ENCODE measurements around the gene CARD9. TPM values are rescaled to one million over a fixed set of nuclear protein-coding genes. Genes with fewer than 3 reads are reported as not detected.

The CARD9 gene
- total and polyA plus RNA-seq, 7 donors = 0.26 to 1.1 (median 0.56) TPM

DNA sequence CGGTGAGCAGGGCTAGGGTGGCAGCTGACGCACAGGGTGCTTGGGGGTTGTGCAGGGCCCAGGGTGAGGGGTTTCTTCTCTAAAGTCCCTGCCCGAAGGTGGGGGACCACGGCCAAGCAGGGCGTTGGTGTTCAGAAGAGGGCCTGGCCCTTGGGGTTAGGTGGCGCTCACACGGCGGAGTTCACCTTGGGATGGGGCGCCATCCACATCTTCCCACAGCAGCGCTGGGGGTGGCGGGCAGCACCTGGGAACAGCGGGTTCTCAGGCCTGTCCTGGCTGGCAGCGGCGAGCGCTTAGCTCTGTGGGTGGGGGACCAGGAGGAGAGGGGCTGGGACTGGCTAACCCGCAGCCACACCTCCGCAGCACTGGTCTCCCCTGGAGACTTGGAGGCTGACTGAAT is 40.0 kb downstream of the CARD9 start:
- no peaks in the 10 kb centered on the region for H3K9me3 ChIP-seq
- no peak overlapping the region for H3K4me3 ChIP-seq
- H3K27ac ChIP-seq = no peak overlapping the region
- WGBS, 3 donors = 94 to 95% (median 95%) methylated on average over 16 to 17 of the region's 17 CpGs
- ATAC-seq = no peak
- peaks cover 0 to 8% (median 0%) of the 10 kb centered on the region in 3 donors for H3K27me3 ChIP-seq (ENCODE audit: insufficient read depth in 3 of 3, low read length in 2 of 3)
- H3K36me3 ChIP-seq (ENCODE audit: insufficient read depth in 1 of 2, low read depth in 1 of 2) = no peaks in the 10 kb centered on the region
- TF ChIP-seq, protein P1, sequence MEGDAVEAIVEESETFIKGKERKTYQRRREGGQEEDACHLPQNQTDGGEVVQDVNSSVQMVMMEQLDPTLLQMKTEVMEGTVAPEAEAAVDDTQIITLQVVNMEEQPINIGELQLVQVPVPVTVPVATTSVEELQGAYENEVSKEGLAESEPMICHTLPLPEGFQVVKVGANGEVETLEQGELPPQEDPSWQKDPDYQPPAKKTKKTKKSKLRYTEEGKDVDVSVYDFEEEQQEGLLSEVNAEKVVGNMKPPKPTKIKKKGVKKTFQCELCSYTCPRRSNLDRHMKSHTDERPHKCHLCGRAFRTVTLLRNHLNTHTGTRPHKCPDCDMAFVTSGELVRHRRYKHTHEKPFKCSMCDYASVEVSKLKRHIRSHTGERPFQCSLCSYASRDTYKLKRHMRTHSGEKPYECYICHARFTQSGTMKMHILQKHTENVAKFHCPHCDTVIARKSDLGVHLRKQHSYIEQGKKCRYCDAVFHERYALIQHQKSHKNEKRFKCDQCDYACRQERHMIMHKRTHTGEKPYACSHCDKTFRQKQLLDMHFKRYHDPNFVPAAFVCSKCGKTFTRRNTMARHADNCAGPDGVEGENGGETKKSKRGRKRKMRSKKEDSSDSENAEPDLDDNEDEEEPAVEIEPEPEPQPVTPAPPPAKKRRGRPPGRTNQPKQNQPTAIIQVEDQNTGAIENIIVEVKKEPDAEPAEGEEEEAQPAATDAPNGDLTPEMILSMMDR (IDR thresholded peaks at IDR 0.05) = no peak
- no peak for DNase-seq
- H3K4me1 ChIP-seq = no peaks in the 10 kb centered on the region
- intact Hi-C loops (cut with DNase I) = loop anchor here in 1 of 2 donors (10.0 kb wide), 1 partner anchor 301 kb away; no protein-coding TSS in a partner anchor

DNA sequence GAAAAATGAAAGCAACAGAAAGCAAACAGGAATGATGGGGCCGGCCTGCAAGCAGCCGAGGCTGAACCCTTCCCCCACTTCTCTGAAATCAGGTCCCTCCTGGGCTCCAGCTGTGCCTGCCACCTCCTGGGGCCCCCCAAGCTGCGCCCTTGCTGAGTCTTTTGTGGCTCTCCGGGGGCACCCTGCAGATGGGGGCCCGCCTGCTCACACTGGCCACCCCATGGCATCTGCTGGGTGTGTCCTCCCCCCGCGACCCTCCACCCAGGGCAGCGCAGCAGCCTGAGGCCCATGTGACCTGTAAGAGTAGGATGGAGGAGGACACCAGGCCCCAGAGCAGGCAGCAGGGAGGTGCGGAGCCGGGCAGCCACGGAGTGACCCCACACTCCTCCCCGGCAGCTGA is 40.4 kb downstream of the CARD9 start:
- ATAC-seq (no peak), DNase-seq (no peak)
- Histone ChIP-seq H3K4me1 (peaks cover 3% of the 10 kb centered on the region), H3K36me3 (ENCODE audit: insufficient read depth in 1 of 2, low read depth in 1 of 2) (no peaks in the 10 kb centered on the region), H3K27me3 (ENCODE audit: insufficient read depth in 3 of 3, low read length in 2 of 3) (peaks cover 0 to 12% (median 0%) of the 10 kb centered on the region in 3 donors), H3K9me3 (no peaks in the 10 kb centered on the region), H3K27ac (no peak overlapping the region), H3K4me3 (no peak overlapping the region)
- WGBS, 3 donors = 86 to 90% (median 89%) methylated on average over 12 of the region's 12 CpGs
- TF ChIP-seq, protein P1 (IDR thresholded peaks at IDR 0.05) = no peak
- intact Hi-C loops (cut with DNase I) = loop anchor here in 1 of 2 donors (10.0 kb wide), 1 partner anchor 302 kb away; no protein-coding TSS in a partner anchor

DNA sequence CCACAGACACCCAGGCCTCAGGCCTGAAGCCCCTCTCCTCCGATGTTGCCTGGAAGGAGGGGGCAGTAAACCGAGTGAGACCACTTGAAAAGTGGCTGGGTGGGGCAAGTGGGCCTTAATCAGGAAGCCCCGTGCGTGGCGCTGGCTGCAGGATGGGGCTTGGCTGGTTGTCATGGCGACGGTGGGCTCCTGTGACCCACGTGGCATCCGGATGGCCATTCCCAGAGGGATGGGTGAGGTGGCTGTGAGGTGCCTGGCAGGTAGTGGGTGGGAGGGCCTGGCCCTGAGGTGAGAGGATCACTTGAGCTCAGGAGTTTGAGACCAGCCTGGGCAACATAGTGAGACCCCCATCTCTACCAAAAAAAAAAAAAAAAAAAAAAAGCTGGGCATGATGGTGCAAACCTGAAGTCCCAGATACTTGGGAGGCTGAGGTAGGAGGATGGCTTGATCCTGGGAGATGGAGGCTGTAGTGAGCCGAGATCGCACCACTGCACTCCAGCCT is 40.9 kb downstream of the CARD9 start:
- Histone ChIP-seq H3K36me3 (ENCODE audit: insufficient read depth in 1 of 2, low read depth in 1 of 2) (no peaks in the 10 kb centered on the region), H3K9me3 (no peaks in the 10 kb centered on the region), H3K27ac (no peak overlapping the region), H3K4me3 (no peak overlapping the region), H3K4me1 (peaks cover 5% of the 10 kb centered on the region), H3K27me3 (ENCODE audit: insufficient read depth in 3 of 3, low read length in 2 of 3) (peaks cover 0 to 16% (median 0%) of the 10 kb centered on the region in 3 donors)
- TF ChIP-seq, protein P1 (IDR thresholded peaks at IDR 0.05) = no peak
- no peak for ATAC-seq
- 81 to 87% (median 83%) methylated on average over 11 of the region's 11 CpGs for WGBS, 3 donors
- intact Hi-C loops (cut with DNase I) = loop anchor here in 1 of 2 donors (10.0 kb wide), 1 partner anchor 302 kb away; no protein-coding TSS in a partner anchor
- no peak for DNase-seq

DNA sequence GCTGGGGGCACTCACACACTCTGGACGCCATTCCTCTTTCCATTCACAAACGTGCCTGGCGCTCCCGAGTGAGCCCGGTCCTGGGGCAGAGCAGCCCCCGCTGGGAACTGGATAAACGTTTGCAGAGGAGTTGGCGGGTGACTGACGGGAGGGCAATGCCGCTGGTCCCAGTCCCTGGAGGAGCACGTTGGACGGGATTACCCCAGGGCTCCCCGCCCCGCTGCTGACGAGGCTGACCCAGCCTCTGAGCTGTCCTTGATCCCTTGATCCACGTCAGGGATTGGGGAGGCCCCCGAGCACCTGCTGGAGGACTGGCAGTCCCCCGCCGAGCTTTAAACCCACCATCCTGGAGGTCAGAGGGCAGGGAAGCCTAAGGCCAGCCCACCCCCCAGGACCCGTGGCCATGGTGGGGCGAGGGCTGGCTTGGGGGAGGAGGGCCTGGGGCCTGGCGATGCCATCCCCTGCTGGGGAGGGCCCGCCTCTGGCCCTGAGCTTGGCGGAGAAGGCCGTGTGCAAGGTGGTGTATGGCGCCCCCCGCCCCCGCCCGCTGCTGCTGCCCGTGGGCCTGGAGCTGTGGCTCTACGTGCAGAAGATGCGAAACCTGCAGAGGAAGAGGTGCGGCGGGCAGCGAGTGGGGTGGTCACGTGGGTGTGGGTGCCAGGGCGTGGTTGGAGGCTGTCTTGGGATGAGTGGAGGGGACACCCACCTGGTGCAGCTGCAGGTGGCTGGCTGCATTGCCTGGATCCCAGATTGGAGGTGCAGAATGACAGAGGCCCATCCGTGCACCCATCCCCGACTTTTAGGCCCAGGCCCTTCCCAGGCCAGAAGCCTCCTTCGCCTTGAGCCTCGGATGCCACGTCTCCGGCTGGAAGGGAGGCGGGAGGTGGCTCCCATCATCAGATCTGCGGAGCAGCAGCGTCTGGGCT is 41.6 kb downstream of the CARD9 start:
- TF ChIP-seq, protein P1 (IDR thresholded peaks at IDR 0.05) = no peak
- Histone ChIP-seq H3K9me3 (no peaks in the 10 kb centered on the region), H3K27me3 (ENCODE audit: insufficient read depth in 3 of 3, low read length in 2 of 3) (peaks cover 0 to 18% (median 2%) of the 10 kb centered on the region in 3 donors), H3K4me3 (no peak overlapping the region), H3K36me3 (ENCODE audit: insufficient read depth in 1 of 2, low read depth in 1 of 2) (no peaks in the 10 kb centered on the region), H3K27ac (no peak overlapping the region), H3K4me1 (peaks cover 5% of the 10 kb centered on the region)
- ATAC-seq (no peak), DNase-seq (no peak)
- intact Hi-C loops (cut with DNase I) = loop anchor here in 1 of 2 donors (10.0 kb wide), 1 partner anchor 303 kb away; no protein-coding TSS in a partner anchor
- WGBS, 3 donors = 83 to 90% (median 87%) methylated on average over 46 of the region's 46 CpGs

Measured in psoas muscle (tissue), 8 donors.